Heart left ventricle (tissue), 13 donors: ENCODE measurements around the gene ELMOD3.

Experiments used
- POLR2A ChIP-seq, 2 donors: fragments of 450-650 bp; IDR thresholded peaks; one replicate each; pipeline ENCODE4 v1.6.1; 2017; ENCODE audit warnings: antibody characterized with exemption in 2 of 2, mild to moderate bottlenecking in 2 of 2, moderate library complexity in 2 of 2
- TF ChIP-seq, protein P1 (sequence below), 12 donors: fragments of 200-600 bp; sonication (generic) in 4 of 12; IDR thresholded peaks; one replicate each; pipeline versions ENCODE4 v1.5.0 to v1.8.0; 2018 to 2022; ENCODE audit warnings: antibody characterized with exemption in 12 of 12, mild to moderate bottlenecking in 5 of 12
- donor health status: ischemic (EF 13 %, LVEDD 7.1; RV severe dilation, severe dysfunction).
- donor health status: DM: no; HTN: yes; CAD: no.
- donor health status: DM: no; HTN: no; CAD: no.
- donor health status: ischemic (EF 25% LVEDD 6.9; RV normal size, moderate dysfunction).
- donor health status: ischemic (EF 25% LVEDD 5.7; RV mildly dilated, moderate dysfunction).
- donor health status: ischemic (EF 35%, LVEDD 5.7; RV mildly dilated, moderate dysfunction).
- donor health status: nonischemic (EF 11% LVEDD 7.7; RV severe dilation, severe dysfunction).
- donor health status: DM: yes; HTN: yes; CAD: no.
- donor health status: PGD.
- donor health status: ischemic (EF 29% LVEDD 5.4; RV normal size, mild dysfunction).
- donor health status: nonischemic (EF 23%, LVEDD 6.1; RV moderate dilation, normal function).

DNA sequence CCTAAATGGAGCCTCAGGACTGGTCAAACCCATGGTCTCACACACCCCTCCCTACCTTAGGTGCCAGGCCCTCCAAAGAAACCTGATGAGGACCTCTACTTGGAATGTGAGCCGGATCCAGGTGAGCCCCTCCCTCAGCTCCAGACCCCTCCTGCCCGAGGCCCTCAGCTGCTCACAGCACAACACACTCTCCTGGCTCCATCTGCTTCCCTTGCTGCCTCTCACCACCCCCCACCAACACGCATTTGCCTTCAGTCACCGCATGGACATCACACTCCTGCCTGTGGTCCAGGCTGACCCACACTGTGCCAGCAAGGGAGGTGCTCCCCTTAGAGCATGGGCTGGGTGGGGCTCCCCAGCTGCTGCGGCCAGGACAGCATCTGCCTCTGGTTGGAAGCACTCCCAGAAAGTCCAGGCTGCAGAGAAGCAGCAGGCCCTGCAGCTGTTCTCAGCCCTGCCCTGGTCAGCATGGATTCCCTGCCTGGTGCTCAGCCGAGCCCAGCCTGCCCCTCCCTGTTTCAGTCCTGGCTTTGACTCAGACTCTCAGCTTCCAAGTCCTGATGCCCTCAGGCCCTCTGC lies 79.0 kb downstream of the ELMOD3 start:
- TF ChIP-seq POLR2A (IDR thresholded peaks at IDR 0.05) = no peak
- TF ChIP-seq, protein P1, sequence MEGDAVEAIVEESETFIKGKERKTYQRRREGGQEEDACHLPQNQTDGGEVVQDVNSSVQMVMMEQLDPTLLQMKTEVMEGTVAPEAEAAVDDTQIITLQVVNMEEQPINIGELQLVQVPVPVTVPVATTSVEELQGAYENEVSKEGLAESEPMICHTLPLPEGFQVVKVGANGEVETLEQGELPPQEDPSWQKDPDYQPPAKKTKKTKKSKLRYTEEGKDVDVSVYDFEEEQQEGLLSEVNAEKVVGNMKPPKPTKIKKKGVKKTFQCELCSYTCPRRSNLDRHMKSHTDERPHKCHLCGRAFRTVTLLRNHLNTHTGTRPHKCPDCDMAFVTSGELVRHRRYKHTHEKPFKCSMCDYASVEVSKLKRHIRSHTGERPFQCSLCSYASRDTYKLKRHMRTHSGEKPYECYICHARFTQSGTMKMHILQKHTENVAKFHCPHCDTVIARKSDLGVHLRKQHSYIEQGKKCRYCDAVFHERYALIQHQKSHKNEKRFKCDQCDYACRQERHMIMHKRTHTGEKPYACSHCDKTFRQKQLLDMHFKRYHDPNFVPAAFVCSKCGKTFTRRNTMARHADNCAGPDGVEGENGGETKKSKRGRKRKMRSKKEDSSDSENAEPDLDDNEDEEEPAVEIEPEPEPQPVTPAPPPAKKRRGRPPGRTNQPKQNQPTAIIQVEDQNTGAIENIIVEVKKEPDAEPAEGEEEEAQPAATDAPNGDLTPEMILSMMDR (IDR thresholded peaks at IDR 0.05) = no peak
